SH-SY5Y (cell line): ENCODE results near the gene DYRK1A.

ENCODE experiments used
- GATA2 ChIP-seq: IDR thresholded peaks from 2 replicates; pipeline ENCODE4 v1.6.1; 2011; ENCODE audit warnings: mild to moderate bottlenecking, low read depth, low read length
- GATA3 ChIP-seq: IDR thresholded peaks from 2 replicates; pipeline ENCODE4 v1.6.1; 2011; ENCODE audit warnings: low read depth, mild to moderate bottlenecking, low read length, moderate library complexity

GRCh38 chr21:37550157-37550556 is 183.6 kb downstream of the DYRK1A start:
- no peak for TF ChIP-seq GATA2
- no peak for TF ChIP-seq GATA3
